ENCODE results near the gene MAGI1. TPM values are rescaled to one million over a fixed set of nuclear protein-coding genes. Genes with fewer than 3 reads are reported as not detected.

The MAGI1 gene
- total RNA-seq, 1 donor from 2014 or later = 45.8 TPM

DNA sequence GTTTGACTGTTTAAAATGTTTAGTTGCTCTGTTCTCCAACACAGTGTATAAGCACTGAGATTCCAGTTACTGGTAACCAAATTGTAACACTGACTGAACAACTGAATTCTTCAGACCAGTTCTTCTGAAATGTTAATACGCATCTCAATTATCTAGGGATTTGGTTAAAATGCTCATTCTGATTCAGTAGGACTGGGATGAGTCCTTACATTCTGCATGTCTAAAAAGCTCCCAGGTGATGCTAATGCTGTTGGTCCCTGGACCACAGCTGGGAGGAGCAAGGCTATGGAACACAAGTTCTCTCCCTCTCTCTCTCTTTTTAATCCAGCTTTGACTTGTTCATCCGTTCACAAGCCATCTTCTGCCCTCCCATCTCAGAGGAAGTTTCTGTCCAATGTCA, 380.3 kb downstream of the MAGI1 start:
- no peak overlapping the region for H3K27ac ChIP-seq
- TF ChIP-seq, protein P1, sequence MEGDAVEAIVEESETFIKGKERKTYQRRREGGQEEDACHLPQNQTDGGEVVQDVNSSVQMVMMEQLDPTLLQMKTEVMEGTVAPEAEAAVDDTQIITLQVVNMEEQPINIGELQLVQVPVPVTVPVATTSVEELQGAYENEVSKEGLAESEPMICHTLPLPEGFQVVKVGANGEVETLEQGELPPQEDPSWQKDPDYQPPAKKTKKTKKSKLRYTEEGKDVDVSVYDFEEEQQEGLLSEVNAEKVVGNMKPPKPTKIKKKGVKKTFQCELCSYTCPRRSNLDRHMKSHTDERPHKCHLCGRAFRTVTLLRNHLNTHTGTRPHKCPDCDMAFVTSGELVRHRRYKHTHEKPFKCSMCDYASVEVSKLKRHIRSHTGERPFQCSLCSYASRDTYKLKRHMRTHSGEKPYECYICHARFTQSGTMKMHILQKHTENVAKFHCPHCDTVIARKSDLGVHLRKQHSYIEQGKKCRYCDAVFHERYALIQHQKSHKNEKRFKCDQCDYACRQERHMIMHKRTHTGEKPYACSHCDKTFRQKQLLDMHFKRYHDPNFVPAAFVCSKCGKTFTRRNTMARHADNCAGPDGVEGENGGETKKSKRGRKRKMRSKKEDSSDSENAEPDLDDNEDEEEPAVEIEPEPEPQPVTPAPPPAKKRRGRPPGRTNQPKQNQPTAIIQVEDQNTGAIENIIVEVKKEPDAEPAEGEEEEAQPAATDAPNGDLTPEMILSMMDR (IDR thresholded peaks at IDR 0.05) = no peak
- no peaks in the 10 kb centered on the region for H3K4me1 ChIP-seq
- no peaks in the 10 kb centered on the region for H3K9me3 ChIP-seq
- no peaks in the 10 kb centered on the region for H3K27me3 ChIP-seq
- H3K4me3 ChIP-seq = no peak overlapping the region
- DNase-seq = no peak
- no peak for ATAC-seq
- no peaks in the 10 kb centered on the region for H3K36me3 ChIP-seq
- intact Hi-C loops (cut with DNase I) = no loop called here

DNA sequence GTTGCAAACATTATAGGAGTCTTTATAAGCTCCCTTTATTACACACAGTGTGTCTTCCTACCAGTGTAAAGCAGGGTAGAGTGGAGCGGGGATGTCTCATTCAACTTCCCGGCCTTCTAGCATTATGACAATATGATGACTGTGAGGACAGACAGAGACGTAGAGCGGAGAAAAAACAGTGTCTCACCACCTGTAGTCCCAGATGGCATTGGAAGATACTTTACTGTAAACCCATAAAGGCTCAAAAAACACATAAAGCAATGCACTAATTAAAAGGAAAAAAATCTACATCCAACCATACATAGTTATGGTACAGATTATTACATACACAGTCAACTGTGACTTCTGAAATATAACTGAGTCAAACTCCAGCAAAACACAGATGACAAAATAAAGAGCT, 383.7 kb downstream of the MAGI1 start:
- DNase-seq (no peak), ATAC-seq (no peak)
- Histone ChIP-seq H3K36me3 (no peaks in the 10 kb centered on the region), H3K4me1 (no peaks in the 10 kb centered on the region), H3K27ac (no peak overlapping the region), H3K27me3 (no peaks in the 10 kb centered on the region), H3K9me3 (peaks cover 5% of the 10 kb centered on the region), H3K4me3 (no peak overlapping the region)
- intact Hi-C loops (cut with DNase I) = no loop called here
- TF ChIP-seq, protein P1 (IDR thresholded peaks at IDR 0.05) = no peak

DNA sequence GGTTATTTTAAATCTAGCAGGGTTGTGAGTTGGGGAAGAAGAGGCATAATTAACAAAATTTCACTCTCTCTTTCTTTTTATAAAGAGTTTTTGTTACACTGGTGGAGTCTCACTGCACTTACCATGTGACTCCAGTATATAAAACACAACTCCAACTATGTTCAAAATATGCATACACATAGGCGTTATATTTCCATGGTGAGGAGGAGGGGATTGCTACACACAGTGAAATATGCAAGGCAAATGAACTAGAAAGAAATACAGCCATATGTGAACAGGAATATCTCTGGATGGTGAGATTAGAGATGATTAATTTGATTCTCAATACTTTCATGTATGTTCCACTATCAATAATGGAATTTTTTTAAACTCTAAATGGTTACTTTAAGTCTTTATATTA, 385.0 kb downstream of the MAGI1 start:
- Histone ChIP-seq H3K4me3 (no peak overlapping the region), H3K9me3 (peaks cover 5% of the 10 kb centered on the region), H3K27me3 (no peaks in the 10 kb centered on the region), H3K27ac (no peak overlapping the region), H3K36me3 (no peaks in the 10 kb centered on the region), H3K4me1 (no peaks in the 10 kb centered on the region)
- intact Hi-C loops (cut with DNase I) = no loop called here
- ATAC-seq (no peak), DNase-seq (no peak)
- TF ChIP-seq, protein P1 (IDR thresholded peaks at IDR 0.05) = no peak

DNA sequence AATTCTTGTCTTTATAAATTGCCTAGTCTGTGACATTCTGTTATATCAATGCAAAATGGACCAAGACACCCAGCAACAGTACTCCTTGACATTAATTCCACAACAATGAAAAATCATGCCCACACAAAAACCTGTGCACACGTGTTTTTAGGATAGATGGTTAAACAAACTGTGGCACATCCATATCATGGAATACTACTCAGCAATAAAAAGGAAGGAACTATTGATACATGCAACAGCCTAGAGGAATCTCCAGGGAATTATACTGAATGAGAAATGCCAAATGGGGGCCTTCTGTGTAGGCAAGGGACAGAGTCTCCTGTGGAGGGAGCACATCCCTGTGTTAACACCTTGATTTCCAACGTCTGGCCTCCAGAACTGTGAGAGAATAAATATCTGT, 388.5 kb downstream of the MAGI1 start:
- Histone ChIP-seq H3K36me3 (no peaks in the 10 kb centered on the region), H3K27me3 (no peaks in the 10 kb centered on the region), H3K4me3 (no peak overlapping the region), H3K9me3 (peaks cover 21% of the 10 kb centered on the region), H3K4me1 (no peaks in the 10 kb centered on the region), H3K27ac (no peak overlapping the region)
- intact Hi-C loops (cut with DNase I) = no loop called here
- TF ChIP-seq, protein P1 (IDR thresholded peaks at IDR 0.05) = no peak
- ATAC-seq (no peak), DNase-seq (no peak)

DNA sequence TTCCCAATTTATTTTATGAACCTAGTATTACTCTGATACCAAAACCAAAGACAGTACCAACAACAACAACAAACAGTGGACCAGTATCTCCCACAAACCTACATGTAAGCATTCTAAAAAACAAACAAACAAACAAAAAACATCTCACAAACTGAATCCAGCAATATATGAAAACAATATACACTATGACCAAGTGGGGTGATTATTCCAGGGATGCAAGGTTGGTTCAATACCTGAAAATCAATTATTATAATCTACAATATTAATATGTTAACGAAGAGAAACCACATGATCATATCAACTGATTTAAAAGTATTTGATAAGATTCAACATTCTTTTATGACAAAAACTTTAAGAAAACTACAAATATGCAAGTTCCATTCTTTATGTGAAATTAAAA, 391.3 kb downstream of the MAGI1 start:
- Histone ChIP-seq H3K36me3 (no peaks in the 10 kb centered on the region), H3K4me1 (no peaks in the 10 kb centered on the region), H3K9me3 (peaks cover 21% of the 10 kb centered on the region), H3K27me3 (no peaks in the 10 kb centered on the region), H3K27ac (no peak overlapping the region), H3K4me3 (no peak overlapping the region)
- TF ChIP-seq, protein P1 (IDR thresholded peaks at IDR 0.05) = no peak
- ATAC-seq (no peak), DNase-seq (no peak)
- intact Hi-C loops (cut with DNase I) = no loop called here

DNA sequence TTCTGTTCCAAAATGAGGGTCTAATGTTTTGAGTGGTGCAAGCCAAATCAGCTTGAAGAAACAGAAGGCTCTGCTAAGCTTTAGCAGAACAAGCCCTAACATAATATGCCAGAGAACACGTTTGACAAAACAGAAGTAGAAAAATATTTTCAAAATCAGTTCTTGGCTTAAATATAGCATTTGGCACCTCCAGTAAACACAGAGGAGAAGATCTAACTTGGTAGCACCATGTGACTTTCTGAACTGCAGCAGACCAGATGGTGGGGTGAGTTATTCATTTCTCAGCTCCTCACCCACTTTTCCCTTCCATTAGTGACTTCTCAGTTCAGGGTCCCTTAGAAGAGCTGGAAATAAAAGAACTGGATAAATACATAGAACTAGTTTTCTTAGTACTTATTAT, 395.8 kb downstream of the MAGI1 start:
- intact Hi-C loops (cut with DNase I) = no loop called here
- Histone ChIP-seq H3K27me3 (no peaks in the 10 kb centered on the region), H3K9me3 (peaks cover 16% of the 10 kb centered on the region), H3K4me1 (no peaks in the 10 kb centered on the region), H3K27ac (no peak overlapping the region), H3K36me3 (no peaks in the 10 kb centered on the region), H3K4me3 (no peak overlapping the region)
- DNase-seq = no peak
- TF ChIP-seq, protein P1 (IDR thresholded peaks at IDR 0.05) = no peak
- no peak for ATAC-seq
